ENCODE data around the gene CYP3A4.
"Not testable (repeated sequence)": the region's sequence is repeated elsewhere in the genome, so short reads cannot be mapped to it uniquely, and the experiment has no call there.

The CYP3A4 gene

DNA sequence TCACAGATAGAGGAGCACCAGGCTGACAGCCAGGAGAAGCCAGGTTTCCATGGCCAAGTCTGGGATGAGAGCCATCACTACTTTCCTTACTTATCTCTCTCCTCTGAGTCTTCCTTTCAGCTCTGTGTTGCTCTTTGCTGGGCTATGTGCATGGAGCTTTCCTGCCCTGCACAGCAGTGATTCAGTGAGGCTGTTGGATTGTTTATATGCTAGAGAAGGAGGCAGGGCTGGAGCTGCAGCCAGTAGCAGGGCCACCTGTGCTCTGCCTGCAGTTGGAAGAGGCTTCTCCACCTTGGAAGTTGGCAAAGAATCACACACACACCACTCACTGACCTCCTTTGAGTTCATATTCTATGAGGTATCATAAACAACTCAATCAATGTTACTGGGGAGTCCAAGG, at the start of gene CYP3A4:
Gene CYP3A4, minus strand, starts transcription at position 178 of the 400 bp plus-strand sequence. Its CDS starts 103 bp downstream, at position 75.
- DNase-seq, result no peak

DNA sequence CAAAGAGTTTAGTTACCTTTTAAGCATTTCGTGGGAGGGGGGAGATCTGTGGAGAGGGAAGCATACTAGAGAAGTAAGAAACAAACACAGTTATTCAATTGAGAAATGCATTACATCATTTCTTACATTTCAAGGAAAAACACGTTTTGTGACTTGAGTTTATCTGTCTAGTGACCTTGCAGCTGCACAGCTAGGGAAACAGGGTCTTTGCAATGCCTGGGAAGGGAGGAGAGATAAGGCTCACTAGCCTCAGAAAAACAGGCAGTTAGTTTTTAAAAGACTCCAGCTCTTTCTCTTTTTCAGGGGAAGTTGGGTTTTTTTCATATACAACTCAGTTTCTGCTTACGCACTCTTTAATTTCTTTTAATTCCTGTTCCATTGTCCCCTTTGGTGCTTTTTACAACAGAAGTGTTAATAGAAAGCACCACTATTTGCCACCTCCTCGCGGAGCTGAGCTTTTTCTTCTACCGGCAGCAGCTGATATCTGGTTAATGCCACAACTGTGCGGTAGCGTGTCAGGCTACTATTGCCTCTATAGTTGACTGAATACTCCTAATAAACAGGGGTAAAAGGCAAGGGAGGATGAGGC, 49.4 kb upstream of the CYP3A4 start:
- no peak for DNase-seq

DNA sequence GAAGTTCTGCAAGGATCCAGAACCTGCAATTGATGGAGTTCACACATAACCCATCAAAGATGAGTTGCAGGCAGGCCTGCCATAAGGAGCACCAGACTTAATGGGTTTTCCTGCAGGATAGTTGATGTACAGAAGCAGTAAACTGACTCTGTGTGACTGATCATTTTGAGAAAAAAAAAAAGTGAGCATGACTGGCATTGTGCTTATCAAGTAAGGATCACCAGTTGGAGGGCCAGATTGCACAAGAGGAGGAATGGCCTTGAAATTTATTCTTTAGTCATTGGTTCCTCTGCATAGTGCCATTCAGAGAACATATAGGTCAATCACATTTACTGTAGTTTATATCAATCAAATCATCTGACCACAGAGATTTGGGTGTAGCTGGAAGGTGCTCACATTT, 47.6 kb upstream of the CYP3A4 start:
- DNase-seq, result no peak

DNA sequence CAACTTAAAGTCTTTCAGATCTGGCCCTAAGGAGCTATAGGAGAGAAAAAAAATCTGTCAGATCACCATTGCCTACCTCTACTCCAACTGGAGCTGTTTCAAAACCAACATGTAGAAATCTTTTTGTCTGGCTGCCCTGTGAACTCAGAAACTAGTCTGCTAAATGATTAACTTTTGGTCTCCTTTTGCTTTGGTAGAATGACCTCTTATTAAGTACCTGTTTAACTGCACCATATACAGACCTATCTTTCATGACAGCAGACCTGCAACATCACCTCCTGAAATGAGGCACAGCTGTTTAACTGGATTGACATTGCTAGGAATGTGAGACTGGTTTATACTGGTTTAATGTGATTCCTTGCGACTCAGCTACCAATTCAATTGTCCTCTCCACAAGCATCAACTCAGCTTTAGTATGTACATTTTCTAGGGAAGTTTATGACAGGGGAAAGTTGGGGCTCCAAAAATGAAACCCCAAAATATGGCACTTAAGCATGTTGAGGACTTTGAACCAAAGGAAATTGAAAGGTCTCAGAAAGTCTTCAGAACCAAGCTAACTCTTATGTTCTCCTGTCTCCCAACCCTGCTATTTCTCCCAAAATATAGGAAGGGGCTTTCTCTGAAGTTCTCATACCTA, 45.7 kb upstream of the CYP3A4 start:
- no peak for DNase-seq

DNA sequence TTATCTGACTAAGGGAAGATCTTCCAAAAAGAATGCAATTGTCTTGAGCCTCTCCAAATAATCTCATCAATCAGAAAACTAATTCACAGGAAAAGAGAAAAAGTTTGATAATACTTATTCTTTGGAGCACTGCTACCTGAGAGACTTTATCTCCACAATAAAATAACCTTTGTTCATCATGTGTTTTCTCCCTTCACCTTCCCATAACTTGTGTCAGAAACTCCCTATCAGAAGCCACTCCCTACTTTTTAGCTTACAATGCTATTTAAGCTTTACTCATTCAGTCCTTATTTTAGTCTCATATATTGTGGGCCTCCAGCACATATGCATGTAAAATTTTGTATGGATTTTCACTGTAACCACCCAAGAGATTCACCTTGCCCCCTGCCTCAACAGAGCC, 44.8 kb upstream of the CYP3A4 start:
- no peak for DNase-seq

DNA sequence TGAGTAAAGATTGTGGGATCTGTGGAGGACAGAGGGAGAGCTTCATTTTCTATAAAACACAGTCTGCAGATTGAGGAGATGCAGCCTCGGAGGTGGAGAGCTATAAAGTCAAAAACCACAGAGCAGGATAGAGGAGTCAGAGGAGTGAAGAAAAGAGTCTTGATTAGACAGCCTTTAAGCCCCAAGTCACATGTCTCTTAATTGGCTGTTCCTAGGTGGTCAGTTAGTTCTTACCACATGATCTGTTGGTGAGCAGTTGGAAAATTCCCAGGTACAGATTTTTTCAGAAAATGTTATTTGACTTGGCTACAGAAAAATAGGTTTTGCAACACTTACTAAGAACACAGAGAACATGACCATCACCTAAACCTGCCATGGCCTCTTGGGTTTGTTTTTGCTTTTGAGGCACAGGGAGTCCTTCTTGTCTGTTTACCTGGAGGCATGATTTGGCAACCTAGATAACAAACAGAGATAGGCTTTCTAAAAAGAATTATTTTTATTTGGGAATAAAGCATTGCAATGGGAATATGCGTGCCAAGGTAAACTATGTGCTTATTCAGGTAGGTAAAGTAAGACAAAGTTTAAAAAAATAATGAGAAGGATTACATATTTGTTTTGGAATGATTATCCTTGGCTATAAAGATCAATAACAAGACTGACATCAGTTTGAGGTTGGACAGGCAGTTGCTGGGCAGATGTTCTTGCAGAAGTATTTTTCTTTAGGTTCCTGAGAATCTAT, 43.2 kb upstream of the CYP3A4 start:
- no peak for DNase-seq

DNA sequence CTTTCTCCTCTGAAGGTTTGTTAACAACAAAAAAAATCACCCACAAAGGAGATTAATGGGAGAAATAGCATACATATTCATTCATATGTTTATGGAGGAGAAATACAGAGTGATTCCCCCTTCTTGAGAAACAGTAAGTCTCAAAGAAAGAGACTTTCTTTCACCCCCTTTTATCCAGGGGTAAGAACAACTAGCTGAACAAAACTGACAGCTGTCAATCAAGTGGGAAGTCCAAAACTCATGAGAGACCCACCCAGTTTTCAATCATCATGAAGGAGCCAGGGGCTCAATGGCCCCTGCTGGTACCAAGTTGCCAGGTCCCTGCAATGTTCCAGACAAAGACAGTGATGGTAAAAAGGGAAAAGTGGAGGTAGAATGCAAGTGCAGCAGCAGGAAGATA, 41.9 kb upstream of the CYP3A4 start:
- no peak for DNase-seq

DNA sequence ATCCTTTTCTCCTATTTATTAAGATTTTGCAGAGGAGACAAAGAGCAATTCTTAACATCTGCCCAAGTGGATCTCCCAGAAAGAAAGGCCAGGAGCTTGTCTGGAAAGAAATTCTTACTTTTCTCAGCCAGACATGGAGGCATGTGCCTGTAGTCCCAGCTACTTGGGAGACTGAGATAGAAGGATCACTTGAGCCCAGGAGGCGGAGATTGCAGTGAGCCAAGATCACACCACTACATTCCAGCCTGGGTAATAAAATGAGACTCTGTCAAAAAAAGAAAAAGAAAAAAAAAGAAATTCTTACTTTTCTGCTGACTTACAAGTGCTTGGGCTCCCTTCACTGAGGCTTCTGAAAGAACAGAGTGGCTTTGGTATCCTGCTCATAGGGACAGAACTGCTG, 41.5 kb upstream of the CYP3A4 start:
- DNase-seq, result no peak

DNA sequence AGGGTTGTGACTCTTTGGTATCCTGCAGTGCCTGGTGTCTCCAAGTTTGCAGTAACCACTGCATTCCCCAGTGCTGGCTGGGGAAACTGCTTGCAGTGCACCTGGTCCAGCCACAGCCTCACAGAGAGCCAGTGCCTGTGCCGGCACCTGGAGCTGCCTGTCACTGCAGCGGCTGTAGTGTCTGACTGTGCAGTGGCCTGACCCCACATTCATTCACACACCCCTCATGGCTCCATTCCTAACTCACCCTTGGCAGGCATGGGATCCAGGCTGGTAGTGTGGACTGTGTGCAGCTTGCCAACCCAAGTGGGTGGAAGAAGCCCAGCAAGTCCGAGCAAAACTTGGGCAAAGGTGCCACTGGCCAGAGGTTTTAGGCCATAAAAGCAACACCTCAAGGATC, 40.1 kb upstream of the CYP3A4 start:
- no peak for DNase-seq

DNA sequence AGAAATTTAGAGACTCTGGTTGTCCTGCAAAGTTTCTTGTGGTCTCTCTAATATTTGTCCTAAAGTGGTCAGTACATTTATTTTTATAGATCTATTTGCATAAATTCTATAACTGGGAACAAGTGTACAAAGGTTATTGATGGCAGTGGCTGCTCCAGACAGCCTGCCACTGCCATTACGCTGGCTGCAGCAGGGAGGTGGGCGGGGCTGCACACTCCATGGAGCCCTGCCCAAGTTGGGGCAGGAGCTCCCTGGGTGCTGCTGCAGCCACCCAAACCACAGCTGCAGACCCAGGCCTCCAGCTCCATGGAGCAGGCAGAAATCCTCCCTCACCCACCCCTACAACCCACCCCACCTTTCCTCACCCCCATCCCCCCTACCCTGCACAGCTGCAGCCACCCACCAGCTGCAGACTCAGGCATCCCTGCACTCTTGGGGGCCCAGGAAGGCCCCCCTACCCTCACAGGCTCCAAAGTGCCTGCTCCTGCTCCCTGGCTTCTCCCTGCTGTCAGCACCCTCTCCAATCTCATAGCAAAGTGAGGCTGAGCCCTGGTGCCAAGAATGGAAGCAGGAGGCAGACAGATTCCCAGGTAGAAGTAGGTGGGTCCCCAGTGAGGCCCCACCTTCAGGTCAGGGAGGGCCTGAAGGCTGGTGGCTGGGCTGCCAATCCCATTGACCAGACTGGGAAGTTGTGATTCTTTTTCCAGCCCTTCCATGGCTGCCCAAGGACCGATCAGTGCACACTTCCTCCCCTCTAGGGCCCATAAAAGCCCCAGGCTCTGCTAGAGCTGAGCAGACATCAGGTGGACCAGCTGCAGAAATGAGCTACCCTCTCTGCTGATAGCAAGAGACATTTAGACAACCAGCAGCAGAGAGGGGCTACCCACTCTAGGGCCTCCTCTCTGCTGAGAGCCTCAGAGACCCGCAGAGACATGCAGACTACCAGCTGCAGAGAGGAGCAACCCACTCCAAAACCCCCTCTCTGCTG, 39.0 kb upstream of the CYP3A4 start:
- DNase-seq, result no peak

DNA sequence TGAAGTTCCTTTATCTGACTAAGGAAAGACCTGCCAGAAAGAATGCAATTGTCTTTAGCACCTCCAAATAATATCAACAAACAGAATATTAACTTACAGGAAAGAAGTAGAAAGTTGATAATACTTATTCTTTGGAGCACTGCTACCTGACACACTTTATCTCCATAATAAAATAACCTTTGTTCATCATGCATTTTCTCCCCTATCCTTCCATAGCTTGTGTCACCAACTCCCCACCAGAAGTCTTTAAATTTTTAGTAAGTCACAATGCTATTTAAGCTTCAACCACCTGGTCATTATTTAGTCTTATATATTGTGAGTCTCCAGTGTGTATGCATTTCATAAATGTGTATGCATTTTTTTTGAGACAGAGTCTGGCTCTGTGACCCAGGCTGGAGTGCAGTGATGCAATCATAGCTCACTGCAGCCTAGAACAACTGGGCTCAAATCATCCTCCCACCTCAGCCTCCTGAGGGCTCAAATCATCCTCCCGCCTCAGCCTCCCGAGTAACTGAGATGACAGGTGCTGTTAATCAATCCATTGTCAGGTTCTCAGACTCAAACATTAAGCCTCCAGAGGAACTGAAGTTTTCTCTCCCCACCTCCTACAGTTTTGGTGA, 36.5 kb upstream of the CYP3A4 start:
- no peak for DNase-seq

DNA sequence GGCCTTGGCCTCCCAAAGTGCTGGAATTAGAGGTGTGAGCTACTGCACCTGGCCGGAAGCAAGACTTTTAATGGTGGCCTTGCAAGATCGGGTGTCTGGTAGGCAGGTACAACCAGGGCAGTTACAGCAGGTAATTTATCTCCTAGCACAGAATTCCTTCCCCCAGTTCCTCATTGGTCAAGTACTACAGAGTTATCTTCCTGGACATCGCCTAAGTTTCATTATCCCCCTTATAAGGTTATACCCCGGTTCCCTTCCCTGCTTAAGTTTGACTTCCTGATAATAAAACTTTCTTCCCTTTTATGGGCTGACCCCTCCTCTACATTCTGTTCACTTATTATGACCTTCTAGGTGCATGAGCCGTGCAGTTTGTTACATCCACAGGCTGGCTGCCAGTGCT, 24.8 kb upstream of the CYP3A4 start:
- DNase-seq, result no peak

DNA sequence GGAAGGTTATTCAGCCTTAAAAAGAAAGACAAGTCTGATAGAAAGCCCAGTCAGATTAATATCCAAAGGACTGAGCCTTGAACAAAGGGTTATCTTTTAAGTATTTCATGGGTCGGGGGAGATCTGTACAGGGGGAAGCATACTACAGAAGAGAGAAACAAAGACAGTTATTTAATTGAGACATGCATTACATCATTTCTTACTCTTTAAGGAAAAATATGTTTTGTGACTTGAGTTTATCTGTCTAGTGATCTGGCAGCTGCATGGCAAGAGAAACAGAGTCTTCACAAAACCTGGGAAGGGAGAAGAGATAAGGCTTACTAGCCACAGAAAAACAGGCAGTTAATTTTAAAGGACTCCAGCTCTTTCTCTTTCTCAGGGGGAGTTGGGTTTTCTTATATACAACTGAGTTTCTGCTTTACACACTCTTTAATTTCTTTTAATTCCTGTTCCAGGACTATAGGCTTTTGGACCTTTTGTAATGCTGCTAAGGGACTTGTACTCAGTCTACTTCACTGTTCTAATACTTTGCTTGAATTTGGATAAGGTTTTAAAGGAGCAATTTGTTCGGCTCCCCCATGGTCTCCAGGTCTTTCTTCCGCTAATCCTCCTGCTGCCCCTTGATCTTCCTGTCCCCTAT, 23.0 kb upstream of the CYP3A4 start:
- no peak for DNase-seq

DNA sequence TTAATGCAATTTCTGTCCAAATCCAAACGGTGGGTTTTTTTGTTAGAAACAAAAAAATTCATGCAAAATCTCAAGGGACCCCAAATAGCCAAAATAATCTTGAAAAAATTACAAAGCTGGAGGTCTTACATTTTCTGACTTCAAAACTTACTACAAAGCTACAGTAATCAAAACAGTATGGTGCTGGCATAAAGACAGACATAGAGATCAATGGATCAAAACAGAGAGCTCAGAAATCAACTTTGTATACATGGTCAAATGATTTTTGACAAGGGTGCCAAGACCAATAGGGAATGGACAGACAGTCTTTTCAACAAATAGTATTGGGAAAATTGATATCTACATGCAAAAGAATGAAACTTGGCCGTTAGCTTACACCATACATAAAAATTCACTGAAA, 21.7 kb upstream of the CYP3A4 start:
- no peak for DNase-seq

DNA sequence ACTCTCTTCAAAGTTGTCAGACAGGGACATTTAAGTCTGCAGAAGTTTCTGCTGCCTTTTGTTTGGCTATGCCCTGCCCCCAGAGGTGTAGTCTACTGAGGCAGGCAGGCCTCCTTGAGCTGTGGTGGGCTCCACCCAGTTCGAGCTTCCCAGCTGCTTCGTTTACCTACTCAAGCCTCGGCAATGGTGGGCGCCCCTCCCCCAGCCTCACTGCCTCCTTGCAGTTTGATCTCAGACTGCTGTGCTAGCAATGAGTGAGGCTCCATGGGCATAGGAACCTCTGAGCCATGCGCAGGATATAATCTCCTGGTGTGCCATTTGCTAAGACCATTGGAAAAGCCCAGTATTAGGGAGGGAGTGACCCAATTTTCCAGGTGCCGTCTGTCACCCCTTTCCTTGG, 19.1 kb upstream of the CYP3A4 start:
- DNase-seq, result not testable (repeated sequence)

DNA sequence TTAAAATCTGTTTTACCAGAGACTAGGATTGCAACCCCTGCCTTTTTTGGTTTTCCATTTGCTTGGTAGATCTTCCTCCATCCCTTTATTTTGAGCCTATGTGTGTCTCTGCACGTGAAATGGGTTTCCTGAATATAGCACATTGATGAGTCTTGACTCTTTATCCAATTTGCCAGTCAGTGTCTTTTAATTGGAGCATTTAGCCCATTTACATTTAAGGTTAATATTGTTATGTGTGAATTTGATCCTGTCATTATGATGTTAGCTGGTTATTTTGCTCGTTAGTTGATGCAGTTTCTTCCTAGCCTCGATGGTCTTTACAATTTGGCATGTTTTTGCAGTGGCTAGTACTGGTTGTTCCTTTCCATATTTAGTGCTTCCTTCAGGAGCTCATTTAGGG, 17.4 kb upstream of the CYP3A4 start:
- DNase-seq, result not testable (repeated sequence)

DNA sequence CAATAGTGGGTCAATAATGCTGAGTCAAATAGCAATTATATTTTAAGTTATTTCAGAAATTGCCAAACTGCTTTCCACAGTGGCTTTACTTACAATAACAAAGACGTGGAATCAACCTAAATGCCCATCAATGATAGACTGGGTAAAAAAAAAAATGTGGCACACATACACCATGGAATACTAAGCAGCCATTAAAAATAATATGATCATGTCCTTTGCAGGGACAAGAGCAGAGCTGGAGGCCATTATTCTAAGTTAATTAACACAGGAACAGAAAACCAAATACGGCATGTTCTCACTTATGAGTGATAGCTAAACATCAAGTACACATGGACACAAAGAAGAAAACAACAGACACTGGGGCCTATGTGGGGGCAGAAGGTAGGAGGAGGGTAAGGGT, 15.0 kb upstream of the CYP3A4 start:
- DNase-seq, result no peak

DNA sequence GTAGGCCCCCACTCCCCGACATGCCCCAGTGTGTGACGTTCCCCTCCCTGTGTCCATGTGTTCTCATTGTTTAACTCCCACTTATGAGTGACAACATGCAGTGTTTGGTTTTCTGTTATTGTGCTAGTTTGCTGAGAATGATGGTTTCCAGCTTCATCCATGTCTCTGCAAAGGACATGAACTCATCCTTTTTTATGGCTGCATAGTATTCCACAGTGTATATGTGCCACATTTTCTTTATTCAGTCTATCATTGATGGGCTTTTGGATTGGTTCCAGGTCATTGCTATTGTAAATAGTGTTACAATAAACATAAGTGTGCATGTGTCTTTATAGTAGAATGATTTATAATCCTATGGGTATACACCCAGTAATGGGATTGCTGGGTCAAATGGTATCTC, 11.9 kb upstream of the CYP3A4 start:
- DNase-seq, result not testable (repeated sequence)

DNA sequence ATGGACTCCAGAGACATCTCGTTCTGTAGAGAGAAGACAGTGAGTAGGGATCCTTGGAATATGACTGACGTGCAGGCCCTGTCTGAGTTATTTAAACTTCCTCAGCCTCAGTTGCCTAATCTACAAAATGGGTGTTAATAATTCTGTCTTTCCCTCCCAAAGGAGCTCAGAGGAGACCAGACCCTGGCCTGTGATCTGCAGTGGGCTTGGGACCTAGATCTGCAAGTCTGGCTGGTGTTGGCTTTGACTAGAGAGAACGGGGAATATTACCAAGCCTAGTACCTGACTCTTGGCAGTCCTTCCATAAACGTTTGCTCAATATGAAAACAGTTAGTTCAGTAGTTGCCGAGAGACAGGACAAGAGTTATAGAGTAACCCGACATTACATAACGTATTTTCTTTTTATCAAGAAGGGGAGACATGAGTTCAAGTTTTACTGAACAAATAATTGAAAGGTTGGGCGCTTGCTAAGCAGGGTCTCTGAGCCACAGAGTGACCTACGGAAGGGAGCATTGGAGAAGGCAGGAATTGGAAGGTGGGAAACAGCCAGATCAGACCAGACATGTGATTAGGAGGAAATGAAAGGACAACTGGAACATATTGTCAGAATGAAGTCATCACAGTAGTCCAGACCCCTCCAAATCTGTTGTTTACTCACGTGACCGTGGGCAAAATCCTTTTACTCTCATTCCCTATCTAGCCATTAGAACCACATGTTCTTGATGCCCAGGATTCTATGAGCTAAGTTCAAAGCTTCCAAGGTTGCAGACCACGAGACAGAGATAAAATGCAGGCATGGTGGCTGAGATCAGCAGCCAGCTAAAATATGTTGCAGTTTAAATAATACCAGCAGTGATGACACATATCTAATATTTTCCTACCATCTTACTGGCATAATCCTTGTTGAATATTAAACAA, 10.9 kb upstream of the CYP3A4 start:
- DNase-seq, result no peak

DNA sequence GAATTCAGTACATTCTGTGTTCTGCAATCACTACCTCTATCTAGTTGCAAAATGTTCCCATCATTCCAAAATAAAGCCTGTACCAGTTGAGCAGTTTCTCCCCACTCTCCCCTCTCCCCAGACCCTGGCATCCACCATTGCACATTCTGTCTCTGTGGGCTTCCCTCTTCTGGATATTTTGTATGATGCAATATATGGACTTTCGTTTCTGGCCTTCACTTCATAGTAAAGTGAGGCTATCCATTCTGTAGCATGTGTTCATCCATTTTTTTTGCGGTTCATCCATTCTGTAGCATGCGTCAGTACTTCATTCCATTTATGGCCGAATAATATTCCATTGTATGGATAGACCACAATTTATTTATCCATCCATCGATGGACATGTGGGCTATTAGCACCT, 9.5 kb upstream of the CYP3A4 start:
- DNase-seq, result no peak

DNA sequence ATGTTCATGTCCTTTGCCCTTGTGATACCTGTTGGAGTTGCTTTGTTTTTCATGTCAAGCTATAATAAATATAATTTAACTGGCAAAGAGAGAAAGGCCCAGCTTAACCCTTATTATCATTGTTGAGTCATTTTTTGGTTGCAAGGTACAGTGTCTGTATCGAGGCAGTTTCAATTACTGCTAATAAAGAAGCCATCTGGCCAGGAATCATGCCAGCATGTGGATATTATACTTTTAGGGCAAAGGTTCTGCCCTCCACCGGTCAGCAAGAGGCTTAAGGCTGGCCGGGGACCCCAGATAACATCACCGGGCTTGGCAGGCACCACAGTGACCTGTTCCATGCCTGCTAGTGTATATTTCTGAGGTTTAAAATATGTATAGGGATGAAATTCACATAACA, 9.0 kb upstream of the CYP3A4 start:
- DNase-seq, result no peak
